ENCODE data around the gene DUSP18. TPM values are rescaled to one million over a fixed set of nuclear protein-coding genes. Genes with fewer than 3 reads are reported as not detected.

The DUSP18 gene
- total and polyA plus RNA-seq, 2 of the 13 experiments (the other 11 are each of a cell fraction or from before 2014, with no cell fraction given): 1.4 to 2.3 TPM

DNA sequence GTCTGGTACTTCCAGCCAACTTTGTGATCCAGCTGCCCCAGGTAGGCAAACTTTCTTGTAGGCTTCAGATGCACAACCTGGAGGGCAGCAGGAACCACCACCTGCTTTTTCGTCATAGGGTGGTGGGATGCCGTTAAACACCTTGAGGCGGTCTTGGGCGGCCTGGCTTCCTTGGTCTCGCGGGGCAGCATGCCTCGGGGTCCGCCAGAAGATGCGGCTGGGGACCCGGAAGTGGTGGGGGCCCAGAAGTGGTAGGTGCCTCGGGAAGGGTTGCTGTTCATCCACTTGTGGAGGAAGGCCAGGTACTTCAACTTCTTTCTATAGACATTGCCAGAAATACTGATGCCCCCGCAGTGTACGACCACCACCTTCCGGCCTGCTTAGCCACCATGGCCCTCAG lies 13.3 kb downstream of the DUSP18 start (continued):
- TF ChIP-seq NKX3-1 (CRISPR knock-in tag; IDR thresholded peaks at IDR 0.05) (no peak), TCF7 (IDR thresholded peaks at IDR 0.05; ENCODE audit: low read depth) (no peak)

DNA sequence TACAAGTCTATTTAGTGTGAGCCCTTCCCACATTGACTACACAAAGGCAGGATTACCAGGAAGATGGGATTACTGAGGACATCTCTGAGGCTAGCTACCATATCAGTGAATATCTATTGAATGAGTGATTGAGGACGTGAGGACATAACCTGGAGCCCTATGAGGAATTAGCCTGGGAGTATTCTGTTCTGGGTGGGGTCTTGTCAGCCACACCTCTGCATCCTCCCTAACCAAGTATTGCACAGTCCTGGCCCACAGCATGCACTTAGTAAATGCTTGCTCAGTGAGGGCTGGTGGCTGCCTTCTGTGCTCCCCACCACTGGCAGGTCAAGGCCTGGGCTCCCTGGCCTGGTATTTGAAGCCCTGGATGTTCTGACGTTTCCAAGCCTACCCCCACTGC lies 14.8 kb downstream of the DUSP18 start:
- FAIRE-seq: no peak
- H3K27ac ChIP-seq (ENCODE audit: extremely low read length, insufficient read depth, low read length): no peak overlapping the region
- intact Hi-C loops (cut with micrococcal nuclease; ENCODE audit: unreplicated experiment): no loop called here
- H3K27me3 ChIP-seq (ENCODE audit: control insufficient read depth in 1 of 2, insufficient read depth in 2 of 2, low read length in 2 of 2): no peaks in the 10 kb centered on the region
- WGBS (ENCODE audit: low lambda C conversion rate): 0% methylated on average over 1 of the region's 2 CpGs
- H3K79me2 ChIP-seq (ENCODE audit: insufficient read depth, low read length): no peaks in the 10 kb centered on the region
- no peaks in the 10 kb centered on the region for H3K36me3 ChIP-seq (replicated peaks in 1 of 2; ENCODE audit: control insufficient read depth in 1 of 2, insufficient read depth in 2 of 2, low read length in 2 of 2)
- no peaks in the 10 kb centered on the region for H4K20me1 ChIP-seq (ENCODE audit: insufficient read depth, low read length)
- TF ChIP-seq, protein P1, sequence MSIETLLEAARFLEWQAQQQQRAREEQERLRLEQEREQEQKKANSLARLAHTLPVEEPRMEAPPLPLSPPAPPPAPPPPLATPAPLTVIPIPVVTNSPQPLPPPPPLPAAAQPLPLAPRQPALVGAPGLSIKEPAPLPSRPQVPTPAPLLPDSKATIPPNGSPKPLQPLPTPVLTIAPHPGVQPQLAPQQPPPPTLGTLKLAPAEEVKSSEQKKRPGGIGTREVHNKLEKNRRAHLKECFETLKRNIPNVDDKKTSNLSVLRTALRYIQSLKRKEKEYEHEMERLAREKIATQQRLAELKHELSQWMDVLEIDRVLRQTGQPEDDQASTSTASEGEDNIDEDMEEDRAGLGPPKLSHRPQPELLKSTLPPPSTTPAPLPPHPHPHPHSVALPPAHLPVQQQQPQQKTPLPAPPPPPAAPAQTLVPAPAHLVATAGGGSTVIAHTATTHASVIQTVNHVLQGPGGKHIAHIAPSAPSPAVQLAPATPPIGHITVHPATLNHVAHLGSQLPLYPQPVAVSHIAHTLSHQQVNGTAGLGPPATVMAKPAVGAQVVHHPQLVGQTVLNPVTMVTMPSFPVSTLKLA (IDR thresholded peaks at IDR 0.05): no peak
- TF ChIP-seq SMAD1 (CRISPR knock-in tag; IDR thresholded peaks at IDR 0.05; ENCODE audit: borderline replicate concordance, low read depth) (no peak), POLR2A (IDR thresholded peaks at IDR 0.05; ENCODE audit: insufficient read depth in 1 of 2, low read depth in 2 of 2, low read length in 2 of 2) (no peak), GATAD2A (CRISPR knock-in tag; IDR thresholded peaks at IDR 0.05) (no peak), PCBP2 (optimal IDR thresholded peaks at IDR 0.05; ENCODE audit: low read depth, low read length, poor library complexity, severe bottlenecking) (no peak), HES4 (CRISPR knock-in tag; IDR thresholded peaks at IDR 0.05; ENCODE audit: borderline replicate concordance) (no peak)
- TF ChIP-seq, protein P2, sequence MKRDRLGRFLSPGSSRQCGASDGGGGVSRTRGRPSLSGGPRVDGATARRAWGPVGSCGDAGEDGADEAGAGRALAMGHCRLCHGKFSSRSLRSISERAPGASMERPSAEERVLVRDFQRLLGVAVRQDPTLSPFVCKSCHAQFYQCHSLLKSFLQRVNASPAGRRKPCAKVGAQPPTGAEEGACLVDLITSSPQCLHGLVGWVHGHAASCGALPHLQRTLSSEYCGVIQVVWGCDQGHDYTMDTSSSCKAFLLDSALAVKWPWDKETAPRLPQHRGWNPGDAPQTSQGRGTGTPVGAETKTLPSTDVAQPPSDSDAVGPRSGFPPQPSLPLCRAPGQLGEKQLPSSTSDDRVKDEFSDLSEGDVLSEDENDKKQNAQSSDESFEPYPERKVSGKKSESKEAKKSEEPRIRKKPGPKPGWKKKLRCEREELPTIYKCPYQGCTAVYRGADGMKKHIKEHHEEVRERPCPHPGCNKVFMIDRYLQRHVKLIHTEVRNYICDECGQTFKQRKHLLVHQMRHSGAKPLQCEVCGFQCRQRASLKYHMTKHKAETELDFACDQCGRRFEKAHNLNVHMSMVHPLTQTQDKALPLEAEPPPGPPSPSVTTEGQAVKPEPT (CRISPR knock-in tag; IDR thresholded peaks at IDR 0.05; ENCODE audit: low read depth): no peak
- TF ChIP-seq, protein P3, sequence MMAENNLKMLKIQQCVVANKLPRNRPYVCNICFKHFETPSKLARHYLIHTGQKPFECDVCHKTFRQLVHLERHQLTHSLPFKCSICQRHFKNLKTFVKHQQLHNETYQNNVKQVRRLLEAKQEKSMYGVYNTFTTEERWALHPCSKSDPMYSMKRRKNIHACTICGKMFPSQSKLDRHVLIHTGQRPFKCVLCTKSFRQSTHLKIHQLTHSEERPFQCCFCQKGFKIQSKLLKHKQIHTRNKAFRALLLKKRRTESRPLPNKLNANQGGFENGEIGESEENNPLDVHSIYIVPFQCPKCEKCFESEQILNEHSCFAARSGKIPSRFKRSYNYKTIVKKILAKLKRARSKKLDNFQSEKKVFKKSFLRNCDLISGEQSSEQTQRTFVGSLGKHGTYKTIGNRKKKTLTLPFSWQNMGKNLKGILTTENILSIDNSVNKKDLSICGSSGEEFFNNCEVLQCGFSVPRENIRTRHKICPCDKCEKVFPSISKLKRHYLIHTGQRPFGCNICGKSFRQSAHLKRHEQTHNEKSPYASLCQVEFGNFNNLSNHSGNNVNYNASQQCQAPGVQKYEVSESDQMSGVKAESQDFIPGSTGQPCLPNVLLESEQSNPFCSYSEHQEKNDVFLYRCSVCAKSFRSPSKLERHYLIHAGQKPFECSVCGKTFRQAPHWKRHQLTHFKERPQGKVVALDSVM (CRISPR knock-in tag; IDR thresholded peaks at IDR 0.05): no peak
- TF ChIP-seq, protein P4, sequence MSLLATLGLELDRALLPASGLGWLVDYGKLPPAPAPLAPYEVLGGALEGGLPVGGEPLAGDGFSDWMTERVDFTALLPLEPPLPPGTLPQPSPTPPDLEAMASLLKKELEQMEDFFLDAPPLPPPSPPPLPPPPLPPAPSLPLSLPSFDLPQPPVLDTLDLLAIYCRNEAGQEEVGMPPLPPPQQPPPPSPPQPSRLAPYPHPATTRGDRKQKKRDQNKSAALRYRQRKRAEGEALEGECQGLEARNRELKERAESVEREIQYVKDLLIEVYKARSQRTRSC (CRISPR knock-in tag; IDR thresholded peaks at IDR 0.05; ENCODE audit: low read depth): no peak
- H3K4me2 ChIP-seq (ENCODE audit: low read depth, low read length): no peak overlapping the region
- H3K4me3 ChIP-seq (replicated peaks in 1 of 3; ENCODE audit: insufficient read depth in 1 of 3, low read depth in 2 of 3, low read length in 3 of 3): no peak overlapping the region
- H3K9ac ChIP-seq (ENCODE audit: insufficient read depth, low read depth, low read length): no peak overlapping the region
- ChIA-PET POLR2A (no interaction called here), CTCF (ENCODE audit: low intra/inter-chr PET ratio, low total read pairs) (no interaction called here)
- H2AFZ ChIP-seq (ENCODE audit: low read length): no peak overlapping the region
- H3K4me1 ChIP-seq (ENCODE audit: insufficient read depth, low read length): no peaks in the 10 kb centered on the region
- DNase-seq (ENCODE audit: low spot score): no peak
- BruUV-seq (replicated peaks): no TSS peak
- H3K9me3 ChIP-seq (ENCODE audit: low read length): no peaks in the 10 kb centered on the region
- ATAC-seq: no peak
- in situ Hi-C loops (cut with HindIII; ENCODE audit: extremely low pct_ligation_motif_present, low pct_unique_long_range_greater_than_20kb): no loop called here
